Prostate gland (tissue), 2 donors: Measurements from ENCODE around the gene CTNND1.

Source experiments
- POLR2A ChIP-seq: fragments of 450-650 bp; IDR thresholded peaks from one replicate; pipeline ENCODE4 v1.6.1; 2016; ENCODE audit warnings: antibody characterized with exemption, mild to moderate bottlenecking
- TF ChIP-seq, protein P1 (sequence below), 4 experiments: fragments of 200-600 bp in 2 of 4; fragments of 450-650 bp in 2 of 4; sonication (generic) in 2 of 4; IDR thresholded peaks; 1 replicate in 3 of 4; 2 replicates in 1 of 4; pipeline ENCODE4 v1.5.1; 2016 to 2019; ENCODE audit warnings: antibody characterized with exemption in 4 of 4, mild to moderate bottlenecking in 2 of 4, moderate library complexity in 2 of 4

DNA sequence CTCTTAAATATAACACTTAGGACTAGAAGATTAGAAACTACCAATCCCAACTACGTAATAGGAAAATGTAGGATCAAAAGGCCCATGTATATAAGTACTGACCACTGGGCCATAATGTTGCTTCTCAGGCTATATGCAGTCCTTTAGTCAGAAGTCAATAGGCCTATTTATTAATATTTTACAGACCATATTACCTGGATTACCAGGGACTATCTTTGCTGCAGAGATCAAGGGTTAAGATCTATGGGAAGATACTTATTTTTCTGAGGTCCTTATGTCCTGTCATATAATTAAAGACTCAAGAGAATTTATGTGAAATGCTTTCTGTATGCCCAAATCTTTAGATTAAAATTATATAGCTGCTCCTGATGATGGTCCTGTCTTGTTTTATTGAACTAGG is 57.2 kb downstream of the CTNND1 start:
- TF ChIP-seq POLR2A, result no peak
- TF ChIP-seq, protein P1, sequence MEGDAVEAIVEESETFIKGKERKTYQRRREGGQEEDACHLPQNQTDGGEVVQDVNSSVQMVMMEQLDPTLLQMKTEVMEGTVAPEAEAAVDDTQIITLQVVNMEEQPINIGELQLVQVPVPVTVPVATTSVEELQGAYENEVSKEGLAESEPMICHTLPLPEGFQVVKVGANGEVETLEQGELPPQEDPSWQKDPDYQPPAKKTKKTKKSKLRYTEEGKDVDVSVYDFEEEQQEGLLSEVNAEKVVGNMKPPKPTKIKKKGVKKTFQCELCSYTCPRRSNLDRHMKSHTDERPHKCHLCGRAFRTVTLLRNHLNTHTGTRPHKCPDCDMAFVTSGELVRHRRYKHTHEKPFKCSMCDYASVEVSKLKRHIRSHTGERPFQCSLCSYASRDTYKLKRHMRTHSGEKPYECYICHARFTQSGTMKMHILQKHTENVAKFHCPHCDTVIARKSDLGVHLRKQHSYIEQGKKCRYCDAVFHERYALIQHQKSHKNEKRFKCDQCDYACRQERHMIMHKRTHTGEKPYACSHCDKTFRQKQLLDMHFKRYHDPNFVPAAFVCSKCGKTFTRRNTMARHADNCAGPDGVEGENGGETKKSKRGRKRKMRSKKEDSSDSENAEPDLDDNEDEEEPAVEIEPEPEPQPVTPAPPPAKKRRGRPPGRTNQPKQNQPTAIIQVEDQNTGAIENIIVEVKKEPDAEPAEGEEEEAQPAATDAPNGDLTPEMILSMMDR (IDR thresholded peaks at IDR 0.05), result no peak
